HepG2 (cell line): ENCODE data around the gene MXI1.
A peak's percentile ranks its signal among the peaks of the same experiment; 100 is the strongest.

Source experiments
- MEIS2 ChIP-seq: sonication (generic); formaldehyde crosslinking; IDR thresholded peaks from 2 replicates; pipeline ENCODE4 v1.9.0; 2021; ENCODE audit warnings: mild to moderate bottlenecking, missing genetic modification reagents
- NFATC3 ChIP-seq: sonication (generic); formaldehyde crosslinking; IDR thresholded peaks from 2 replicates; pipeline ENCODE4 v1.5.1; 2020; ENCODE audit warnings: mild to moderate bottlenecking, missing genetic modification reagents
- POLR2A ChIP-seq, 2 experiments: IDR thresholded peaks; 2 replicates each; pipeline ENCODE4 v1.6.1; 2011; ENCODE audit warnings: low read depth in 2 of 2, low read length in 2 of 2, mild to moderate bottlenecking in 1 of 2, moderate library complexity in 1 of 2; ENCODE audit not compliant: insufficient read depth in 1 of 2
- POLR2AphosphoS5 ChIP-seq: IDR thresholded peaks from 2 replicates; pipeline ENCODE4 v1.6.1; 2012; ENCODE audit warnings: low read depth, low read length
- SMAD1 ChIP-seq: sonication (generic); formaldehyde crosslinking; IDR thresholded peaks from 2 replicates; pipeline ENCODE4 v1.4.0; 2020; ENCODE audit warnings: missing genetic modification reagents, low read depth, mild to moderate bottlenecking, borderline replicate concordance
- SRF ChIP-seq: IDR thresholded peaks from 2 replicates; pipeline ENCODE4 v1.6.1; 2011; ENCODE audit warnings: mild to moderate bottlenecking, low read depth, low read length, moderate library complexity
- SRY ChIP-seq: sonication (generic); formaldehyde crosslinking; IDR thresholded peaks from 2 replicates; pipeline ENCODE4 v1.8.0; 2022; ENCODE audit warnings: mild to moderate bottlenecking, missing genetic modification reagents
- ZNF264 ChIP-seq: sonication (generic); formaldehyde crosslinking; IDR thresholded peaks from 2 replicates; pipeline ENCODE4 v1.4.0; 2020; ENCODE audit warnings: missing genetic modification reagents
- ZNF274 ChIP-seq: sonication (generic); formaldehyde crosslinking; IDR thresholded peaks from 2 replicates; pipeline ENCODE4 v1.5.1; 2020; ENCODE audit warnings: mild to moderate bottlenecking, missing genetic modification reagents
- TF ChIP-seq, protein P1 (sequence below): sonication (generic); formaldehyde crosslinking; IDR thresholded peaks from 2 replicates; pipeline ENCODE4 v1.5.0; 2020; ENCODE audit warnings: mild to moderate bottlenecking, missing genetic modification reagents, moderate library complexity
- TF ChIP-seq, protein P2 (sequence below): sonication (generic); formaldehyde crosslinking; IDR thresholded peaks from 2 replicates; pipeline ENCODE4 v1.4.0; 2020; ENCODE audit warnings: missing genetic modification reagents
- TF ChIP-seq, protein P3 (sequence below): fragments of 450-650 bp; IDR thresholded peaks from 2 replicates; pipeline ENCODE4 v1.6.1; 2017; ENCODE audit warnings: mild to moderate bottlenecking

DNA sequence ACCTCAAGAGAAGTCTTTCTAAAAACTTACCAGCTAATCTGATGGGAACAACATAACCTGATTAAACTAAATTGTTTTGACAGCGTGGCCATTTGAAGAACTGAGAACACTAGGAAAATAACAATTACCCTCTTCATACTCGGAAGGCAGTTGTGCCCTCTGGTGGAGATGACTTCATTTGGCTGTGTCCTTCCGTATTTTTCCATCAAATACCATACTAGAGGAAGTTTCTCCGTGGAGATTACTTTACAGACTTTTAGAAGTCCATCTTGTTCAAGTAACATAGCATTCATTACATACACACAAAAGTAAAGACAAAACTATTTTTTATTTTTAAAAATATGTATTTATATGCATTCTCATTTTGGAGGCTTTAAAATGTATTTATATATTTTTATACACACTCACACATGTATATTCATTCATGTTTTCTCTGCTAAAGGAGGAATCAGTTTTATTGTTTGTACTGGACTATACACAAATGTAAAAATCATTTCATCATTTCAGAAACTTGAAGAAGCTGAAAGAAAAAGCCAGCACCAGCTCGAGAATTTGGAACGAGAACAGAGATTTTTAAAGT lies 72.1 kb downstream of the MXI1 start:
- TF ChIP-seq ZNF274 (no peak), POLR2A (IDR thresholded peaks at IDR 0.05; ENCODE audit: insufficient read depth in 1 of 2, low read depth in 2 of 2, low read length in 2 of 2) (no peak), MEIS2 (CRISPR knock-in tag) (no peak), NFATC3 (CRISPR knock-in tag) (no peak), POLR2AphosphoS5 (no peak), SRF (no peak), ZNF264 (CRISPR knock-in tag) (no peak), SMAD1 (CRISPR knock-in tag) (no peak), SRY (no peak)
- TF ChIP-seq, protein P1, sequence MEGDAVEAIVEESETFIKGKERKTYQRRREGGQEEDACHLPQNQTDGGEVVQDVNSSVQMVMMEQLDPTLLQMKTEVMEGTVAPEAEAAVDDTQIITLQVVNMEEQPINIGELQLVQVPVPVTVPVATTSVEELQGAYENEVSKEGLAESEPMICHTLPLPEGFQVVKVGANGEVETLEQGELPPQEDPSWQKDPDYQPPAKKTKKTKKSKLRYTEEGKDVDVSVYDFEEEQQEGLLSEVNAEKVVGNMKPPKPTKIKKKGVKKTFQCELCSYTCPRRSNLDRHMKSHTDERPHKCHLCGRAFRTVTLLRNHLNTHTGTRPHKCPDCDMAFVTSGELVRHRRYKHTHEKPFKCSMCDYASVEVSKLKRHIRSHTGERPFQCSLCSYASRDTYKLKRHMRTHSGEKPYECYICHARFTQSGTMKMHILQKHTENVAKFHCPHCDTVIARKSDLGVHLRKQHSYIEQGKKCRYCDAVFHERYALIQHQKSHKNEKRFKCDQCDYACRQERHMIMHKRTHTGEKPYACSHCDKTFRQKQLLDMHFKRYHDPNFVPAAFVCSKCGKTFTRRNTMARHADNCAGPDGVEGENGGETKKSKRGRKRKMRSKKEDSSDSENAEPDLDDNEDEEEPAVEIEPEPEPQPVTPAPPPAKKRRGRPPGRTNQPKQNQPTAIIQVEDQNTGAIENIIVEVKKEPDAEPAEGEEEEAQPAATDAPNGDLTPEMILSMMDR (CRISPR knock-in tag): peak; percentile 78
- TF ChIP-seq, protein P2, sequence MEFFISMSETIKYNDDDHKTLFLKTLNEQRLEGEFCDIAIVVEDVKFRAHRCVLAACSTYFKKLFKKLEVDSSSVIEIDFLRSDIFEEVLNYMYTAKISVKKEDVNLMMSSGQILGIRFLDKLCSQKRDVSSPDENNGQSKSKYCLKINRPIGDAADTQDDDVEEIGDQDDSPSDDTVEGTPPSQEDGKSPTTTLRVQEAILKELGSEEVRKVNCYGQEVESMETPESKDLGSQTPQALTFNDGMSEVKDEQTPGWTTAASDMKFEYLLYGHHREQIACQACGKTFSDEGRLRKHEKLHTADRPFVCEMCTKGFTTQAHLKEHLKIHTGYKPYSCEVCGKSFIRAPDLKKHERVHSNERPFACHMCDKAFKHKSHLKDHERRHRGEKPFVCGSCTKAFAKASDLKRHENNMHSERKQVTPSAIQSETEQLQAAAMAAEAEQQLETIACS (CRISPR knock-in tag): no peak
- TF ChIP-seq, protein P3, sequence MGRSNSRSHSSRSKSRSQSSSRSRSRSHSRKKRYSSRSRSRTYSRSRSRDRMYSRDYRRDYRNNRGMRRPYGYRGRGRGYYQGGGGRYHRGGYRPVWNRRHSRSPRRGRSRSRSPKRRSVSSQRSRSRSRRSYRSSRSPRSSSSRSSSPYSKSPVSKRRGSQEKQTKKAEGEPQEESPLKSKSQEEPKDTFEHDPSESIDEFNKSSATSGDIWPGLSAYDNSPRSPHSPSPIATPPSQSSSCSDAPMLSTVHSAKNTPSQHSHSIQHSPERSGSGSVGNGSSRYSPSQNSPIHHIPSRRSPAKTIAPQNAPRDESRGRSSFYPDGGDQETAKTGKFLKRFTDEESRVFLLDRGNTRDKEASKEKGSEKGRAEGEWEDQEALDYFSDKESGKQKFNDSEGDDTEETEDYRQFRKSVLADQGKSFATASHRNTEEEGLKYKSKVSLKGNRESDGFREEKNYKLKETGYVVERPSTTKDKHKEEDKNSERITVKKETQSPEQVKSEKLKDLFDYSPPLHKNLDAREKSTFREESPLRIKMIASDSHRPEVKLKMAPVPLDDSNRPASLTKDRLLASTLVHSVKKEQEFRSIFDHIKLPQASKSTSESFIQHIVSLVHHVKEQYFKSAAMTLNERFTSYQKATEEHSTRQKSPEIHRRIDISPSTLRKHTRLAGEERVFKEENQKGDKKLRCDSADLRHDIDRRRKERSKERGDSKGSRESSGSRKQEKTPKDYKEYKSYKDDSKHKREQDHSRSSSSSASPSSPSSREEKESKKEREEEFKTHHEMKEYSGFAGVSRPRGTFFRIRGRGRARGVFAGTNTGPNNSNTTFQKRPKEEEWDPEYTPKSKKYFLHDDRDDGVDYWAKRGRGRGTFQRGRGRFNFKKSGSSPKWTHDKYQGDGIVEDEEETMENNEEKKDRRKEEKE: no peak
